GM23338 (cell line): ENCODE results near the gene CD72. TPM values are rescaled to one million over a fixed set of nuclear protein-coding genes. Genes with fewer than 3 reads are reported as not detected.
"Not testable (repeated sequence)": the region's sequence is repeated elsewhere in the genome, so short reads cannot be mapped to it uniquely, and the experiment has no call there.

Source experiments
- ATAC-seq: fragments of 200-7000 bp; cut with Tn5 transposase; 3 replicates; pipeline ENCODE4 v1.9.1; 2020
- DNase-seq: peaks from one replicate; pipeline ENCODE4 v3.0.0-alpha.2; 2015; ENCODE audit warnings: low spot score
- H2AFZ ChIP-seq: fragments of 200-600 bp; sonication (generic); 2 replicates; pipeline ENCODE4 v1.8.0; 2016; ENCODE audit warnings: antibody characterized with exemption, mild to moderate bottlenecking, moderate library complexity
- H3F3A ChIP-seq: fragments of 200-600 bp; sonication (generic); replicated peaks from 2 replicates; pipeline ENCODE4 v1.8.0; 2017; ENCODE audit warnings: antibody characterized with exemption, mixed run types, low read depth
- H3K27ac ChIP-seq: fragments of 200-600 bp; sonication (generic); 2 replicates; pipeline ENCODE4 v1.6.1; 2016; ENCODE audit warnings: low read depth
- H3K27me3 ChIP-seq: fragments of 200-600 bp; sonication (generic); 2 replicates; pipeline ENCODE4 v1.8.0; 2016; ENCODE audit warnings: mild to moderate bottlenecking, mixed run types, moderate library complexity; ENCODE audit not compliant: insufficient read depth
- H3K36me3 ChIP-seq: fragments of 200-600 bp; sonication (generic); 2 replicates; pipeline ENCODE4 v1.8.0; 2016; ENCODE audit warnings: mild to moderate bottlenecking; ENCODE audit not compliant: insufficient read depth
- H3K4me1 ChIP-seq: fragments of 200-600 bp; sonication (generic); 2 replicates; pipeline ENCODE4 v1.8.0; 2016; ENCODE audit warnings: mild to moderate bottlenecking, moderate library complexity; ENCODE audit not compliant: insufficient read depth
- H3K4me2 ChIP-seq: fragments of 200-600 bp; sonication (generic); 2 replicates; pipeline ENCODE4 v1.7.1; 2017; ENCODE audit warnings: mixed run types
- H3K4me3 ChIP-seq: fragments of 200-600 bp; sonication (generic); 2 replicates; pipeline ENCODE4 v1.6.1; 2016; ENCODE audit warnings: mixed run types
- H3K79me2 ChIP-seq: fragments of 200-600 bp; sonication (generic); replicated peaks from 2 replicates; pipeline ENCODE4 v1.8.0; 2017; ENCODE audit warnings: mild to moderate bottlenecking; ENCODE audit not compliant: insufficient read depth
- H3K9me2 ChIP-seq: fragments of 200-600 bp; sonication (generic); 2 replicates; pipeline ENCODE4 v1.8.0; 2017; ENCODE audit not compliant: insufficient read depth
- H4K20me1 ChIP-seq: fragments of 200-600 bp; sonication (generic); replicated peaks from 2 replicates; pipeline ENCODE4 v1.8.0; 2017; ENCODE audit warnings: mild to moderate bottlenecking; ENCODE audit not compliant: insufficient read depth
- H3K27ac Mint-ChIP-seq: 2 replicates; pipeline ENCODE4 v1.8.0; 2020; ENCODE audit warnings: inconsistent platforms, mild to moderate bottlenecking, moderate library complexity, mixed read lengths
- H3K27me3 Mint-ChIP-seq: 3 replicates; pipeline ENCODE4 v1.8.0; 2022; ENCODE audit warnings: low read depth, mild to moderate bottlenecking, moderate library complexity, mixed read lengths, inconsistent platforms; ENCODE audit not compliant: insufficient read depth, poor library complexity
- H3K36me3 Mint-ChIP-seq: 3 replicates; pipeline ENCODE4 v1.8.0; 2021; ENCODE audit warnings: low read depth, mild to moderate bottlenecking, inconsistent platforms, moderate library complexity, mixed read lengths
- H3K4me1 Mint-ChIP-seq: 3 replicates; pipeline ENCODE4 v1.8.0; 2020; ENCODE audit warnings: mild to moderate bottlenecking, inconsistent platforms, mixed read lengths
- H3K4me3 Mint-ChIP-seq: 3 replicates; pipeline ENCODE4 v1.8.0; 2021; ENCODE audit warnings: moderate library complexity, mild to moderate bottlenecking, inconsistent platforms, mixed read lengths
- H3K9me3 Mint-ChIP-seq: 3 replicates; pipeline ENCODE4 v1.8.0; 2020; ENCODE audit warnings: moderate library complexity, mild to moderate bottlenecking, inconsistent platforms, mixed read lengths
- CREB1 ChIP-seq: fragments of 250-450 bp; sonication (Bioruptor Pico); IDR thresholded peaks from 2 replicates; pipeline ENCODE4 v1.5.0; 2020; ENCODE audit warnings: low read depth, mild to moderate bottlenecking, moderate library complexity
- EZH2phosphoT487 ChIP-seq: fragments of 200-600 bp; sonication (generic); IDR thresholded peaks from one replicate; pipeline ENCODE4 v1.8.1; 2018; ENCODE audit warnings: antibody characterized with exemption; ENCODE audit not compliant: unreplicated experiment
- NANOG ChIP-seq: IDR thresholded peaks from 2 replicates; pipeline ENCODE4 v1.6.1; 2016; ENCODE audit warnings: antibody characterized with exemption, borderline replicate concordance
- REST ChIP-seq: IDR thresholded peaks from one replicate; pipeline ENCODE4 v1.6.1; 2018; ENCODE audit warnings: antibody characterized with exemption; ENCODE audit not compliant: unreplicated experiment
- ZNF331 ChIP-seq: fragments of 250-450 bp; sonication (Bioruptor Pico); IDR thresholded peaks from 2 replicates; pipeline ENCODE4 v1.5.0; 2020; ENCODE audit warnings: low read depth, mild to moderate bottlenecking, moderate library complexity
- polyA plus RNA-seq: library from polyadenylated mRNA; unstranded; fragments of >200 nt; fragmentation: Nextera tagmentation; extraction: Ambion mirVana; gene quantifications from 2 replicates; pipeline ENCODE4 v1.2.1, GENCODE V29; 2016
- total RNA-seq: library from RNA; depleted of rRNA; stranded (reverse); fragments of >200 nt; shearing (Covaris generic); gene quantifications from 2 replicates; pipeline ENCODE4 v1.2.3, GENCODE V29; 2014
- TF ChIP-seq, protein P1 (sequence below), 2 experiments: fragments of 200-600 bp in 1 of 2; sonication (generic) in 1 of 2; conservative IDR thresholded peaks; 2 replicates each; pipeline versions ENCODE4 v1.5.1 to v1.6.1; 2016 to 2017; ENCODE audit warnings: antibody characterized with exemption in 2 of 2, low read depth in 2 of 2, mild to moderate bottlenecking in 2 of 2, moderate library complexity in 1 of 2

The CD72 gene
- total and polyA plus RNA-seq, 2 experiments from 2014 or later: 4.7 to 4.8 TPM

DNA sequence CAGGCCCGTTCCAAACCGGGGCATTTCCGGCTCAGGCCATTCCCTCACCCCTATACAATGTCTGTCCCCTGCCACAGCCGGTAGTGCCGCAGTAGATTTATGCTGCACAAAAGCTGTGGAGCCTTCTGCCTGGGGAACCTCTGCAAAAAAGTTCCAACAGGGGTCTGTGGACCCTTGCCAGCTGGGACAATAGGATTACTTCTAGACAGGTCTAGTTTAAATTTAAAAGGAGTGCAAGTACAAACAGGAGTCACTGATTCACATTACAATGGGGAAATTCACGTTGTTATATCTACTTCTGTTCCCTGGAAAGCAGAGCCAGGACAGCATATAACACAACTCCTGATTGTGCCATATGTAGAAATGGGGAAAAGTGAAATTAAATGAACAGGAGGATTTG lies 34.7 kb downstream of the CD72 start:
- Mint-ChIP-seq H3K9me3 (peaks cover 30% of the 10 kb centered on the region), H3K36me3 (peaks cover 31% of the 10 kb centered on the region)
- not testable (repeated sequence) for H3K4me3 ChIP-seq, H3K27ac Mint-ChIP-seq, H3K27me3 ChIP-seq, H3K36me3 ChIP-seq, DNase-seq, H3K27me3 Mint-ChIP-seq, ATAC-seq, H4K20me1 ChIP-seq, H3K79me2 ChIP-seq, H3K4me1 ChIP-seq, H3K4me3 Mint-ChIP-seq, H3K9me2 ChIP-seq, H3F3A ChIP-seq, H3K27ac ChIP-seq, H2AFZ ChIP-seq, H3K4me1 Mint-ChIP-seq
- H3K4me2 ChIP-seq: peak overlapping the region; percentile 29; the same call in 1 of the 2 replicates

DNA sequence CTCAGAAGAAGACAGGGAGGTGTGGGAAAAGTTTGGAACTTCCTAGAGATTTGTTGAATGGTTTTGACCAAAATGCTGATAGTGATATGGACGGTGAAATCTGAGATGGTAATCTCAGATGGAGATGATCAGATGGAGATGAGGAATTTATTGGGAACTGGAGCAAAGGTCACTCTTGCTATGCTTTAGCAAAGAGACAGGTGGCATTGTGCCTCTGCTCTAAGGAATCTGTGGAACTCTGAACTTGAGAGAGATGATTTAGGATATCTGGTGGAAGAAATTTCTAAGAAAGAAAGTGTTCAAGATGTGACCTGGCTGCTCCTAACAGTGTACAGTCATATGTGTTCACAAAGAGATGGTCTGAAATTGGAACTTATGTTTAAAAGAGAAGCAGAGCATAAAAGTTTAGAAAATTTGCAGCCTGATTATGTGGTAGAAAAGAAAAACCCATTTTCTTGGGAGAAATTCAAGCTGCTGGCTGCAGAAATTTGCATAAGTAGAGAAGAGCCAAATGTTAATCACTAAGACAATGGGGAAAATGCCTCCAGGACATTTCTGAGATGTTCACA lies 38.5 kb downstream of the CD72 start:
- H3K27me3 ChIP-seq, H3K4me3 ChIP-seq, H3K36me3 ChIP-seq, H3K9me2 ChIP-seq, H3K27me3 Mint-ChIP-seq, H3K4me1 Mint-ChIP-seq, H4K20me1 ChIP-seq, H3K27ac Mint-ChIP-seq, H3K79me2 ChIP-seq, H3K4me1 ChIP-seq, H3K4me2 ChIP-seq, H3F3A ChIP-seq, ATAC-seq, H3K4me3 Mint-ChIP-seq, H2AFZ ChIP-seq: not testable (repeated sequence)
- peaks cover 30% of the 10 kb centered on the region for H3K9me3 Mint-ChIP-seq
- peak overlapping the region; percentile 64; the same call in 1 of the 2 replicates for H3K27ac ChIP-seq
- TF ChIP-seq, protein P1, sequence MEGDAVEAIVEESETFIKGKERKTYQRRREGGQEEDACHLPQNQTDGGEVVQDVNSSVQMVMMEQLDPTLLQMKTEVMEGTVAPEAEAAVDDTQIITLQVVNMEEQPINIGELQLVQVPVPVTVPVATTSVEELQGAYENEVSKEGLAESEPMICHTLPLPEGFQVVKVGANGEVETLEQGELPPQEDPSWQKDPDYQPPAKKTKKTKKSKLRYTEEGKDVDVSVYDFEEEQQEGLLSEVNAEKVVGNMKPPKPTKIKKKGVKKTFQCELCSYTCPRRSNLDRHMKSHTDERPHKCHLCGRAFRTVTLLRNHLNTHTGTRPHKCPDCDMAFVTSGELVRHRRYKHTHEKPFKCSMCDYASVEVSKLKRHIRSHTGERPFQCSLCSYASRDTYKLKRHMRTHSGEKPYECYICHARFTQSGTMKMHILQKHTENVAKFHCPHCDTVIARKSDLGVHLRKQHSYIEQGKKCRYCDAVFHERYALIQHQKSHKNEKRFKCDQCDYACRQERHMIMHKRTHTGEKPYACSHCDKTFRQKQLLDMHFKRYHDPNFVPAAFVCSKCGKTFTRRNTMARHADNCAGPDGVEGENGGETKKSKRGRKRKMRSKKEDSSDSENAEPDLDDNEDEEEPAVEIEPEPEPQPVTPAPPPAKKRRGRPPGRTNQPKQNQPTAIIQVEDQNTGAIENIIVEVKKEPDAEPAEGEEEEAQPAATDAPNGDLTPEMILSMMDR (conservative IDR thresholded peaks at IDR 0.05; ENCODE audit: low read depth in 2 of 2): peak; percentile 21 to 37; a peak in 2 of 4 replicates
- DNase-seq: peak; percentile 28
- peaks cover 31% of the 10 kb centered on the region for H3K36me3 Mint-ChIP-seq

GRCh38 chr9:35579130-35579529 lies 39.1 kb downstream of the CD72 start:
- H3K27ac ChIP-seq: no peak overlapping the region
- H3F3A ChIP-seq: no peaks in the 10 kb centered on the region
- Mint-ChIP-seq H3K36me3 (peaks cover 31% of the 10 kb centered on the region), H3K9me3 (peaks cover 30% of the 10 kb centered on the region), H3K4me1 (peaks cover 9% of the 10 kb centered on the region), H3K27me3 (no peaks in the 10 kb centered on the region), H3K4me3 (no peak overlapping the region), H3K27ac (no peak overlapping the region)
- H3K4me1 ChIP-seq: peaks cover 6% of the 10 kb centered on the region
- H3K4me2 ChIP-seq: no peak overlapping the region
- no peak overlapping the region for H3K4me3 ChIP-seq
- H3K9me2 ChIP-seq: no peaks in the 10 kb centered on the region; the same call in 1 of the 2 replicates
- H3K27me3 ChIP-seq: no peaks in the 10 kb centered on the region
- DNase-seq (no peak), ATAC-seq (no peak)
- H4K20me1 ChIP-seq: no peaks in the 10 kb centered on the region
- no peak overlapping the region for H2AFZ ChIP-seq
- no peaks in the 10 kb centered on the region for H3K36me3 ChIP-seq
- H3K79me2 ChIP-seq: no peaks in the 10 kb centered on the region
- TF ChIP-seq EZH2phosphoT487: no peak
- no peak for TF ChIP-seq REST
- TF ChIP-seq NANOG: no peak
- TF ChIP-seq CREB1 (CRISPR knock-in tag): no peak
- TF ChIP-seq ZNF331 (CRISPR knock-in tag): no peak
